H1 (cell line): Measurements from ENCODE around the gene KTN1.

Experiments used
- CREB1 ChIP-seq: IDR thresholded peaks from 2 replicates; pipeline ENCODE4 v1.6.1; 2012; ENCODE audit warnings: inconsistent platforms
- EP300 ChIP-seq, 2 experiments: IDR thresholded peaks; 1 replicate in 1 of 2; 2 replicates in 1 of 2; pipeline ENCODE4 v1.6.1; 2011 to 2012; ENCODE audit warnings: low read depth in 2 of 2, low read length in 2 of 2, mild to moderate bottlenecking in 2 of 2, borderline replicate concordance in 1 of 2, inconsistent platforms in 1 of 2, moderate library complexity in 1 of 2
- FOSL1 ChIP-seq: IDR thresholded peaks from 2 replicates; pipeline ENCODE4 v1.6.1; 2011; ENCODE audit warnings: mild to moderate bottlenecking, low read depth, low read length, moderate library complexity; ENCODE audit not compliant: insufficient read depth
- JUN ChIP-seq: IDR thresholded peaks from 2 replicates; pipeline ENCODE4 v1.6.1; 2011; ENCODE audit warnings: low read depth, mild to moderate bottlenecking, improper control_type of control experiment, low read length
- NANOG ChIP-seq: IDR thresholded peaks from 2 replicates; pipeline ENCODE4 v1.6.1; 2011; ENCODE audit warnings: low read length, low read depth, mild to moderate bottlenecking, inconsistent platforms; ENCODE audit not compliant: insufficient read depth, poor library complexity, severe bottlenecking
- POLR2A ChIP-seq, 2 experiments: IDR thresholded peaks; 1 replicate in 1 of 2; 2 replicates in 1 of 2; pipeline ENCODE4 v1.6.1; 2011; ENCODE audit warnings: low read depth in 2 of 2, low read length in 2 of 2, mild to moderate bottlenecking in 2 of 2; ENCODE audit errors: control extremely low read depth in 1 of 2
- POU5F1 ChIP-seq: IDR thresholded peaks from 2 replicates; pipeline ENCODE4 v1.6.1; 2011; ENCODE audit warnings: low read depth, mild to moderate bottlenecking, low read length, moderate library complexity
- RFX5 ChIP-seq: IDR thresholded peaks from 2 replicates; pipeline ENCODE4 v1.6.1; 2011; ENCODE audit warnings: low read depth, low read length, improper control_type of control experiment, borderline replicate concordance
- SAP30 ChIP-seq: fragments of 300-600 bp; sonication (generic); IDR thresholded peaks from 2 replicates; pipeline ENCODE4 v1.7.1; 2012; ENCODE audit warnings: low read length, moderate library complexity, mild to moderate bottlenecking, inconsistent platforms; ENCODE audit not compliant: insufficient read depth, insufficient replicate concordance
- TAF1 ChIP-seq: IDR thresholded peaks from 2 replicates; pipeline ENCODE4 v1.6.1; 2011; ENCODE audit warnings: mild to moderate bottlenecking, low read depth, low read length
- TCF12 ChIP-seq: IDR thresholded peaks from 2 replicates; pipeline ENCODE4 v1.6.1; 2011; ENCODE audit warnings: low read depth, mild to moderate bottlenecking, low read length
- TF ChIP-seq, protein P1 (sequence below), 3 experiments: IDR thresholded peaks; 1 replicate in 2 of 3; 2 replicates in 1 of 3; pipeline versions ENCODE4 v1.5.1 to v1.6.1; 2011; ENCODE audit warnings: low read length in 3 of 3, mild to moderate bottlenecking in 3 of 3, inconsistent platforms in 2 of 3, low read depth in 1 of 3, moderate library complexity in 1 of 3; ENCODE audit not compliant: insufficient read depth in 1 of 3; ENCODE audit errors: control extremely low read depth in 1 of 3
- TF ChIP-seq, protein P2 (sequence below): fragments of 300-600 bp; sonication (generic); IDR thresholded peaks from 2 replicates; pipeline ENCODE4 v1.7.1; 2012; ENCODE audit warnings: low read length, moderate library complexity, mild to moderate bottlenecking, inconsistent platforms; ENCODE audit not compliant: insufficient replicate concordance

- TF ChIP-seq, protein P1, sequence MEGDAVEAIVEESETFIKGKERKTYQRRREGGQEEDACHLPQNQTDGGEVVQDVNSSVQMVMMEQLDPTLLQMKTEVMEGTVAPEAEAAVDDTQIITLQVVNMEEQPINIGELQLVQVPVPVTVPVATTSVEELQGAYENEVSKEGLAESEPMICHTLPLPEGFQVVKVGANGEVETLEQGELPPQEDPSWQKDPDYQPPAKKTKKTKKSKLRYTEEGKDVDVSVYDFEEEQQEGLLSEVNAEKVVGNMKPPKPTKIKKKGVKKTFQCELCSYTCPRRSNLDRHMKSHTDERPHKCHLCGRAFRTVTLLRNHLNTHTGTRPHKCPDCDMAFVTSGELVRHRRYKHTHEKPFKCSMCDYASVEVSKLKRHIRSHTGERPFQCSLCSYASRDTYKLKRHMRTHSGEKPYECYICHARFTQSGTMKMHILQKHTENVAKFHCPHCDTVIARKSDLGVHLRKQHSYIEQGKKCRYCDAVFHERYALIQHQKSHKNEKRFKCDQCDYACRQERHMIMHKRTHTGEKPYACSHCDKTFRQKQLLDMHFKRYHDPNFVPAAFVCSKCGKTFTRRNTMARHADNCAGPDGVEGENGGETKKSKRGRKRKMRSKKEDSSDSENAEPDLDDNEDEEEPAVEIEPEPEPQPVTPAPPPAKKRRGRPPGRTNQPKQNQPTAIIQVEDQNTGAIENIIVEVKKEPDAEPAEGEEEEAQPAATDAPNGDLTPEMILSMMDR (IDR thresholded peaks at IDR 0.05; ENCODE audit: control extremely low read depth in 1 of 3, insufficient read depth in 1 of 3, low read depth in 1 of 3, low read length in 3 of 3), result no peak
- TF ChIP-seq RFX5 (no peak), POLR2A (IDR thresholded peaks at IDR 0.05; ENCODE audit: control extremely low read depth in 1 of 2, low read depth in 2 of 2, low read length in 2 of 2) (no peak), NANOG (no peak), FOSL1 (no peak), SAP30 (no peak), JUN (no peak), CREB1 (no peak), TAF1 (no peak), TCF12 (no peak), EP300 (IDR thresholded peaks at IDR 0.05; ENCODE audit: borderline replicate concordance in 1 of 2, low read depth in 2 of 2, low read length in 2 of 2) (no peak), POU5F1 (no peak)
- TF ChIP-seq, protein P2, sequence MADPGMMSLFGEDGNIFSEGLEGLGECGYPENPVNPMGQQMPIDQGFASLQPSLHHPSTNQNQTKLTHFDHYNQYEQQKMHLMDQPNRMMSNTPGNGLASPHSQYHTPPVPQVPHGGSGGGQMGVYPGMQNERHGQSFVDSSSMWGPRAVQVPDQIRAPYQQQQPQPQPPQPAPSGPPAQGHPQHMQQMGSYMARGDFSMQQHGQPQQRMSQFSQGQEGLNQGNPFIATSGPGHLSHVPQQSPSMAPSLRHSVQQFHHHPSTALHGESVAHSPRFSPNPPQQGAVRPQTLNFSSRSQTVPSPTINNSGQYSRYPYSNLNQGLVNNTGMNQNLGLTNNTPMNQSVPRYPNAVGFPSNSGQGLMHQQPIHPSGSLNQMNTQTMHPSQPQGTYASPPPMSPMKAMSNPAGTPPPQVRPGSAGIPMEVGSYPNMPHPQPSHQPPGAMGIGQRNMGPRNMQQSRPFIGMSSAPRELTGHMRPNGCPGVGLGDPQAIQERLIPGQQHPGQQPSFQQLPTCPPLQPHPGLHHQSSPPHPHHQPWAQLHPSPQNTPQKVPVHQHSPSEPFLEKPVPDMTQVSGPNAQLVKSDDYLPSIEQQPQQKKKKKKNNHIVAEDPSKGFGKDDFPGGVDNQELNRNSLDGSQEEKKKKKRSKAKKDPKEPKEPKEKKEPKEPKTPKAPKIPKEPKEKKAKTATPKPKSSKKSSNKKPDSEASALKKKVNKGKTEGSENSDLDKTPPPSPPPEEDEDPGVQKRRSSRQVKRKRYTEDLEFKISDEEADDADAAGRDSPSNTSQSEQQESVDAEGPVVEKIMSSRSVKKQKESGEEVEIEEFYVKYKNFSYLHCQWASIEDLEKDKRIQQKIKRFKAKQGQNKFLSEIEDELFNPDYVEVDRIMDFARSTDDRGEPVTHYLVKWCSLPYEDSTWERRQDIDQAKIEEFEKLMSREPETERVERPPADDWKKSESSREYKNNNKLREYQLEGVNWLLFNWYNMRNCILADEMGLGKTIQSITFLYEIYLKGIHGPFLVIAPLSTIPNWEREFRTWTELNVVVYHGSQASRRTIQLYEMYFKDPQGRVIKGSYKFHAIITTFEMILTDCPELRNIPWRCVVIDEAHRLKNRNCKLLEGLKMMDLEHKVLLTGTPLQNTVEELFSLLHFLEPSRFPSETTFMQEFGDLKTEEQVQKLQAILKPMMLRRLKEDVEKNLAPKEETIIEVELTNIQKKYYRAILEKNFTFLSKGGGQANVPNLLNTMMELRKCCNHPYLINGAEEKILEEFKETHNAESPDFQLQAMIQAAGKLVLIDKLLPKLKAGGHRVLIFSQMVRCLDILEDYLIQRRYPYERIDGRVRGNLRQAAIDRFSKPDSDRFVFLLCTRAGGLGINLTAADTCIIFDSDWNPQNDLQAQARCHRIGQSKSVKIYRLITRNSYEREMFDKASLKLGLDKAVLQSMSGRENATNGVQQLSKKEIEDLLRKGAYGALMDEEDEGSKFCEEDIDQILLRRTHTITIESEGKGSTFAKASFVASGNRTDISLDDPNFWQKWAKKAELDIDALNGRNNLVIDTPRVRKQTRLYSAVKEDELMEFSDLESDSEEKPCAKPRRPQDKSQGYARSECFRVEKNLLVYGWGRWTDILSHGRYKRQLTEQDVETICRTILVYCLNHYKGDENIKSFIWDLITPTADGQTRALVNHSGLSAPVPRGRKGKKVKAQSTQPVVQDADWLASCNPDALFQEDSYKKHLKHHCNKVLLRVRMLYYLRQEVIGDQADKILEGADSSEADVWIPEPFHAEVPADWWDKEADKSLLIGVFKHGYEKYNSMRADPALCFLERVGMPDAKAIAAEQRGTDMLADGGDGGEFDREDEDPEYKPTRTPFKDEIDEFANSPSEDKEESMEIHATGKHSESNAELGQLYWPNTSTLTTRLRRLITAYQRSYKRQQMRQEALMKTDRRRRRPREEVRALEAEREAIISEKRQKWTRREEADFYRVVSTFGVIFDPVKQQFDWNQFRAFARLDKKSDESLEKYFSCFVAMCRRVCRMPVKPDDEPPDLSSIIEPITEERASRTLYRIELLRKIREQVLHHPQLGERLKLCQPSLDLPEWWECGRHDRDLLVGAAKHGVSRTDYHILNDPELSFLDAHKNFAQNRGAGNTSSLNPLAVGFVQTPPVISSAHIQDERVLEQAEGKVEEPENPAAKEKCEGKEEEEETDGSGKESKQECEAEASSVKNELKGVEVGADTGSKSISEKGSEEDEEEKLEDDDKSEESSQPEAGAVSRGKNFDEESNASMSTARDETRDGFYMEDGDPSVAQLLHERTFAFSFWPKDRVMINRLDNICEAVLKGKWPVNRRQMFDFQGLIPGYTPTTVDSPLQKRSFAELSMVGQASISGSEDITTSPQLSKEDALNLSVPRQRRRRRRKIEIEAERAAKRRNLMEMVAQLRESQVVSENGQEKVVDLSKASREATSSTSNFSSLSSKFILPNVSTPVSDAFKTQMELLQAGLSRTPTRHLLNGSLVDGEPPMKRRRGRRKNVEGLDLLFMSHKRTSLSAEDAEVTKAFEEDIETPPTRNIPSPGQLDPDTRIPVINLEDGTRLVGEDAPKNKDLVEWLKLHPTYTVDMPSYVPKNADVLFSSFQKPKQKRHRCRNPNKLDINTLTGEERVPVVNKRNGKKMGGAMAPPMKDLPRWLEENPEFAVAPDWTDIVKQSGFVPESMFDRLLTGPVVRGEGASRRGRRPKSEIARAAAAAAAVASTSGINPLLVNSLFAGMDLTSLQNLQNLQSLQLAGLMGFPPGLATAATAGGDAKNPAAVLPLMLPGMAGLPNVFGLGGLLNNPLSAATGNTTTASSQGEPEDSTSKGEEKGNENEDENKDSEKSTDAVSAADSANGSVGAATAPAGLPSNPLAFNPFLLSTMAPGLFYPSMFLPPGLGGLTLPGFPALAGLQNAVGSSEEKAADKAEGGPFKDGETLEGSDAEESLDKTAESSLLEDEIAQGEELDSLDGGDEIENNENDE, result no peak
These were observed 21.0 kb downstream of the KTN1 start for GRCh38 chr14:55600784-55601561.
